GM12878 (cell line): ENCODE results near the gene UBE3C. TPM values are rescaled to one million over a fixed set of nuclear protein-coding genes. Genes with fewer than 3 reads are reported as not detected.

Experiments
- ATAC-seq: fragments of 200-7000 bp; cut with Tn5 transposase; 3 replicates; pipeline ENCODE4 v1.9.1; 2020; ENCODE audit warnings: mild to moderate bottlenecking, moderate library complexity
- BruUV-seq: library from RNA; stranded (reverse); fragments of 400-500 nt; replicated peaks from 2 replicates; lab custom pipeline; 2021; lab: Mats Ljungman, UMichigan
- CTCF ChIA-PET: fragments of 300-600 bp; sonication (Branson Sonifier 250); formaldehyde crosslinking; extraction: SDS; loops from one replicate; lab custom pipeline; 2021; ENCODE audit warnings: inconsistent platforms; lab: Yijun Ruan, JAX
- POLR2A ChIA-PET: fragments of 350-600 bp; formaldehyde crosslinking; extraction: SDS; loops from one replicate; lab custom pipeline; 2021; ENCODE audit warnings: inconsistent platforms; lab: Charles Lee
- RAD21 ChIA-PET: fragments of 300-600 bp; sonication (Branson Sonifier 250); formaldehyde crosslinking; loops from one replicate; lab custom pipeline; 2023; ENCODE audit warnings: antibody characterized with exemption; ENCODE audit not compliant: unreplicated experiment; lab: Charles Lee
- SMC1A ChIA-PET: fragments of 300-600 bp; sonication (Branson Sonifier 250); formaldehyde crosslinking; loops from one replicate; lab custom pipeline; 2023; ENCODE audit not compliant: unreplicated experiment, uncharacterized antibody; lab: Charles Lee
- DNase-seq: peaks from one replicate; pipeline ENCODE4 v3.0.0-alpha.2; 2011; ENCODE audit warnings: low read depth, low spot score
- FAIRE-seq: peaks from 3 replicates; lab custom pipeline; 2011; peaks lifted over from hg19 to GRCh38; lab: Jason Lieb, UNC
- H2AFZ ChIP-seq: 2 replicates; pipeline ENCODE4 v1.6.0; 2011; ENCODE audit warnings: low read depth, low read length, control low read depth; ENCODE audit not compliant: control insufficient read depth
- H3K27ac ChIP-seq: 2 replicates; pipeline ENCODE4 v1.5.1; 2011; ENCODE audit warnings: control low read depth; ENCODE audit not compliant: control insufficient read depth, insufficient read depth
- H3K27me3 ChIP-seq, 2 experiments: replicated peaks in 1 of 2; 2 replicates each; pipeline versions ENCODE4 v1.6.0 to v1.6.1; 2011; ENCODE audit warnings: low read length in 1 of 2; ENCODE audit not compliant: control insufficient read depth in 2 of 2, insufficient read depth in 2 of 2
- H3K36me3 ChIP-seq, 2 experiments: 2 replicates each; pipeline ENCODE4 v1.5.1; 2011; ENCODE audit warnings: low read length in 1 of 2; ENCODE audit not compliant: control insufficient read depth in 2 of 2, insufficient read depth in 2 of 2
- H3K4me1 ChIP-seq: 2 replicates; pipeline ENCODE4 v1.6.1; 2011; ENCODE audit warnings: mild to moderate bottlenecking, low read length, moderate library complexity, mixed read lengths; ENCODE audit not compliant: control insufficient read depth, insufficient read depth
- H3K4me2 ChIP-seq: 2 replicates; pipeline ENCODE4 v1.6.0; 2011; ENCODE audit warnings: control low read depth; ENCODE audit not compliant: control insufficient read depth, insufficient read depth
- H3K4me3 ChIP-seq: fragments of 200-600 bp; sonication (generic); 2 replicates; pipeline ENCODE4 v1.5.1; 2016
- H3K79me2 ChIP-seq: 2 replicates; pipeline ENCODE4 v1.6.0; 2011; ENCODE audit warnings: low read length; ENCODE audit not compliant: control insufficient read depth, insufficient read depth
- H3K9ac ChIP-seq: 2 replicates; pipeline ENCODE4 v1.8.0; 2011; ENCODE audit warnings: low read length, control low read depth, mixed read lengths; ENCODE audit not compliant: control insufficient read depth, insufficient read depth
- H3K9me3 ChIP-seq: replicated peaks from 3 replicates; pipeline ENCODE4 v1.5.1; 2011; ENCODE audit warnings: mild to moderate bottlenecking, low read length; ENCODE audit not compliant: control insufficient read depth, insufficient read depth
- H4K20me1 ChIP-seq: 2 replicates; pipeline ENCODE4 v1.6.0; 2011; ENCODE audit not compliant: control insufficient read depth, insufficient read depth
- CHD4 ChIP-seq: fragments of 200-600 bp; sonication (generic); IDR thresholded peaks from 2 replicates; pipeline ENCODE4 v1.6.1; 2016; ENCODE audit warnings: mild to moderate bottlenecking
- GATAD2B ChIP-seq: fragments of 450-650 bp; conservative IDR thresholded peaks from 2 replicates; pipeline ENCODE4 v1.6.1; 2017; ENCODE audit warnings: low read depth, mild to moderate bottlenecking, moderate library complexity
- HDGF ChIP-seq: fragments of 450-650 bp; IDR thresholded peaks from 2 replicates; pipeline ENCODE4 v1.6.1; 2016; ENCODE audit warnings: antibody characterized with exemption
- IKZF1 ChIP-seq: fragments of 450-650 bp; conservative IDR thresholded peaks from 2 replicates; pipeline ENCODE4 v1.6.1; 2017; ENCODE audit warnings: antibody characterized with exemption, mild to moderate bottlenecking
- KAT2A ChIP-seq: conservative IDR thresholded peaks from 2 replicates; pipeline ENCODE4 v1.6.1; 2011; ENCODE audit warnings: low read depth, low read length; ENCODE audit not compliant: control insufficient read depth
- KLF5 ChIP-seq: fragments of 450-650 bp; IDR thresholded peaks from 2 replicates; pipeline ENCODE4 v1.6.1; 2014; ENCODE audit warnings: mild to moderate bottlenecking; ENCODE audit not compliant: partially characterized antibody
- TAF1 ChIP-seq: IDR thresholded peaks from 2 replicates; pipeline ENCODE4 v1.6.1; 2011; ENCODE audit warnings: mild to moderate bottlenecking, low read depth, low read length, borderline replicate concordance
- TCF7 ChIP-seq: IDR thresholded peaks from 2 replicates; pipeline ENCODE4 v1.6.1; 2014; ENCODE audit warnings: antibody characterized with exemption, borderline replicate concordance
- ZZZ3 ChIP-seq: IDR thresholded peaks from 2 replicates; pipeline ENCODE4 v1.6.1; 2011; ENCODE audit warnings: low read depth; ENCODE audit not compliant: control insufficient read depth, insufficient read length
- WGBS: methylation state at CpG from one replicate; pipeline ENCODE4 v1.1.6; 2016; ENCODE audit warnings: low lambda C conversion rate; ENCODE audit not compliant: insufficient replicate concordance, insufficient coverage; ENCODE audit errors: missing lambda C conversion rate; 5-methylcytosine and 5-hydroxymethylcytosine counted together
- in situ Hi-C: fragments of 300-500 bp; cut with MboI; formaldehyde crosslinking; loops from 9 replicates; pipeline ENCODE4 v1.14.3; 2018; ENCODE audit warnings: mixed read lengths
- intact Hi-C: fragments of 100-400 bp; cut with micrococcal nuclease; formaldehyde crosslinking; loops from one replicate; pipeline ENCODE4 v1.14.2; 2022; ENCODE audit not compliant: unreplicated experiment
- polyA plus RNA-seq, 11 experiments: library from polyadenylated mRNA; depleted of rRNA in 4 of 11; unstranded in 6 of 11; stranded (reverse) in 5 of 11; fragments of >200 nt; fragmentation: Nextera tagmentation in 4 of 11; fragmentation: Illumina TruSeq in 1 of 11; extraction: Ambion mirVana in 4 of 11; extraction: Trizol in 1 of 11; gene quantifications; 1 replicate in 1 of 11; 2 replicates in 10 of 11; pipeline versions ENCODE4 v1.2.1 to v1.2.3, GENCODE V29; 2011 to 2016; ENCODE audit warnings: inconsistent platforms in 2 of 11, missing spikeins in 2 of 11, low read depth in 1 of 11
- total RNA-seq, 4 experiments: library from RNA; depleted of rRNA in 3 of 4; stranded (reverse); fragments of >200 nt in 3 of 4; fragmentation: Illumina TruSeq in 1 of 4; extraction: Trizol in 1 of 4; gene quantifications; 2 replicates each; pipeline versions ENCODE4 v1.2.1 to v1.2.3, GENCODE V29; 2013 to 2021
- TF ChIP-seq, protein P1 (sequence below): IDR thresholded peaks from 2 replicates; pipeline ENCODE4 v1.6.1; 2012; ENCODE audit warnings: improper control_type of control experiment, low read depth, low read length; ENCODE audit not compliant: insufficient replicate concordance

Gene UBE3C
- total and polyA plus RNA-seq, 10 of the 15 experiments (the other 5 are each of a cell fraction or from before 2014, with no cell fraction given): 7.9 to 65.9 (median 45.2) TPM

DNA sequence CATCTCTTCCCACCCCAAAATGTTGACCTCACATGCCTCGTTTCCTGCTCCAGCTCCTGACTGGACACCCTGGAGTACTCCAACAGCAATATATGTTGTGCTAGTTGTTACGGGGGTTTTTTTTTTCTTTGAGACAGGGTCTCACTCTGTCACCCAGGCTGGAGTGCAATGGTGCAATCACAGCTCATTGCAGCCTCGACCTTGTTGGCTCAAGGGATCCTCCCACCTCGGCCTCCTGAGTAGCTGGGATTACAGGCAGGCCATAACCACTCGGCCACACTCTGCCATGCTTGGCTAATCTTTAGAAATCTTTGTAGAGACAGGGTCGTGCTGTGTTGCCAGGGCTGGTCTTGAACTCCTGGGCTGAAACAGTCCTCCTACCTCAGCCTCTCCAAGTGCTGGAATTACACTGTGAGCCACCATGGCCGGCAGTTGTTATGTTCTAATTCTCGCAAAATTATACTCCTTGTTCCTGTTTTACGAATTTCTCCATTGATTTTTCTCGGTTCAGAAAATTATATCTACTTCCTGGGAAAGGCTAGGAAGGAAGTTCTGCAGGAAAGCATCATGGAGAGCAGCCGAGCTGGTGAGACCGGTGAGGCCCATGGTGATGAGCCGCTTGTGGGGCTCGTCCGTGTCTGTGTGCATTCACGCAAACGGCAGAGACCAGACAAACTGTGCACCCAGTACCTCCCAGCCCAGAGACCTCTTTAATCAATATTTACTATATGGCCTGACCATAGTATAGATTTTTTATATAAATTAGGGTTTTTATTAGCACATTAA is 145.7 kb downstream of the UBE3C start (continued):
- TF ChIP-seq, protein P1, sequence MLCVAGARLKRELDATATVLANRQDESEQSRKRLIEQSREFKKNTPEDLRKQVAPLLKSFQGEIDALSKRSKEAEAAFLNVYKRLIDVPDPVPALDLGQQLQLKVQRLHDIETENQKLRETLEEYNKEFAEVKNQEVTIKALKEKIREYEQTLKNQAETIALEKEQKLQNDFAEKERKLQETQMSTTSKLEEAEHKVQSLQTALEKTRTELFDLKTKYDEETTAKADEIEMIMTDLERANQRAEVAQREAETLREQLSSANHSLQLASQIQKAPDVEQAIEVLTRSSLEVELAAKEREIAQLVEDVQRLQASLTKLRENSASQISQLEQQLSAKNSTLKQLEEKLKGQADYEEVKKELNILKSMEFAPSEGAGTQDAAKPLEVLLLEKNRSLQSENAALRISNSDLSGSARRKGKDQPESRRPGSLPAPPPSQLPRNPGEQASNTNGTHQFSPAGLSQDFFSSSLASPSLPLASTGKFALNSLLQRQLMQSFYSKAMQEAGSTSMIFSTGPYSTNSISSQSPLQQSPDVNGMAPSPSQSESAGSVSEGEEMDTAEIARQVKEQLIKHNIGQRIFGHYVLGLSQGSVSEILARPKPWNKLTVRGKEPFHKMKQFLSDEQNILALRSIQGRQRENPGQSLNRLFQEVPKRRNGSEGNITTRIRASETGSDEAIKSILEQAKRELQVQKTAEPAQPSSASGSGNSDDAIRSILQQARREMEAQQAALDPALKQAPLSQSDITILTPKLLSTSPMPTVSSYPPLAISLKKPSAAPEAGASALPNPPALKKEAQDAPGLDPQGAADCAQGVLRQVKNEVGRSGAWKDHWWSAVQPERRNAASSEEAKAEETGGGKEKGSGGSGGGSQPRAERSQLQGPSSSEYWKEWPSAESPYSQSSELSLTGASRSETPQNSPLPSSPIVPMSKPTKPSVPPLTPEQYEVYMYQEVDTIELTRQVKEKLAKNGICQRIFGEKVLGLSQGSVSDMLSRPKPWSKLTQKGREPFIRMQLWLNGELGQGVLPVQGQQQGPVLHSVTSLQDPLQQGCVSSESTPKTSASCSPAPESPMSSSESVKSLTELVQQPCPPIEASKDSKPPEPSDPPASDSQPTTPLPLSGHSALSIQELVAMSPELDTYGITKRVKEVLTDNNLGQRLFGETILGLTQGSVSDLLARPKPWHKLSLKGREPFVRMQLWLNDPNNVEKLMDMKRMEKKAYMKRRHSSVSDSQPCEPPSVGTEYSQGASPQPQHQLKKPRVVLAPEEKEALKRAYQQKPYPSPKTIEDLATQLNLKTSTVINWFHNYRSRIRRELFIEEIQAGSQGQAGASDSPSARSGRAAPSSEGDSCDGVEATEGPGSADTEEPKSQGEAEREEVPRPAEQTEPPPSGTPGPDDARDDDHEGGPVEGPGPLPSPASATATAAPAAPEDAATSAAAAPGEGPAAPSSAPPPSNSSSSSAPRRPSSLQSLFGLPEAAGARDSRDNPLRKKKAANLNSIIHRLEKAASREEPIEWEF: no peak
- no peak for TF ChIP-seq HDGF
- TF ChIP-seq CHD4: no peak

GRCh38 chr7:157291404-157292080 is 152.8 kb downstream of the UBE3C start:
- in situ Hi-C loops: no loop called here
- FAIRE-seq: no peak
- POLR2A ChIA-PET: no interaction called here
- TF ChIP-seq ZZZ3 (no peak), TCF7 (no peak), IKZF1 (no peak), KLF5 (no peak), TAF1 (no peak), GATAD2B (no peak), KAT2A (no peak)
- TF ChIP-seq, protein P1: no peak

More at GRCh38 chr7:157291404-157292080, 152.8 kb downstream of the UBE3C start:
- ATAC-seq (no peak), DNase-seq (no peak)
- H3K4me1 ChIP-seq: no peaks in the 10 kb centered on the region
- H3K9me3 ChIP-seq: no peaks in the 10 kb centered on the region; the same call in 2 of the 3 replicates
- SMC1A ChIA-PET: no interaction called here
- no peak overlapping the region for H3K27ac ChIP-seq
- RAD21 ChIA-PET: no interaction called here
- no peaks in the 10 kb centered on the region for H3K36me3 ChIP-seq
- WGBS: 75% methylated on average over 10 of the region's 29 CpGs
- no peak overlapping the region for H3K4me2 ChIP-seq
- H3K9ac ChIP-seq: no peak overlapping the region
- no peak overlapping the region for H2AFZ ChIP-seq
- H4K20me1 ChIP-seq: no peaks in the 10 kb centered on the region
- CTCF ChIA-PET: no interaction called here
- H3K79me2 ChIP-seq: no peaks in the 10 kb centered on the region
- BruUV-seq: no TSS peak
- no peaks in the 10 kb centered on the region for H3K27me3 ChIP-seq
- H3K4me3 ChIP-seq: no peak overlapping the region
- intact Hi-C loops: no loop called here
